ENCODE results near the gene FBXO48.

DNA sequence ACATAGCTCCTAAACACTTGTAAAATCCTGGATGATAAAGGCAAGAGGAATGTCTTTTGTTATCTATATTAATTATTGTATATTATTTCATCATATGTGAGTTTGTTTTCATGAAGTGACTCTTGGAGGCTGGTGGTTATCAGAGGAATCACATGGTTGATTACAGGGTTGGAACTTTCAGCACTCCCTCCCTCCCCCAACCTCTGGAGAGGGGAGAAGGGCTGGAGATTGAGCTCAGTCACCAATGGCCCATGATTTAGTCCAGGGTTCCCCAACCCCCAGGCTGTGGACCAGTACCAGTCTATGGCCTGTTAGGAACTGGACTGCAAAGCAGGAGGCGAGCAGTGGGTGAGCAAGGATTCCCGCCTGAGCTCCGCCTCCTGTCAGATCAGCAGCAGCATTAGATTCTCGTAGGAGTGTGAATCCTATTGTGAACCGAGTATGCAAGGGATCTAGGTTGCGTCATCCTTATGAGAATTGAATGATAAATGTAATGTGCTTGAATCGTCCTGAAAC lies 37.7 kb downstream of the FBXO48 start:
- TF ChIP-seq GATA3 (IDR thresholded peaks at IDR 0.05; ENCODE audit: low read depth, low read length) (no peak), GATA2 (IDR thresholded peaks at IDR 0.05; ENCODE audit: low read depth, low read length) (no peak)

Data from SH-SY5Y (cell line).